ENCODE results near the gene PPP4R2. TPM values are rescaled to one million over a fixed set of nuclear protein-coding genes. Genes with fewer than 3 reads are reported as not detected.

PPP4R2 gene
- total and polyA plus RNA-seq, 2 of the 8 experiments (the other 6 are each of a cell fraction or from before 2014, with no cell fraction given): 11.5 to 89.9 TPM

DNA sequence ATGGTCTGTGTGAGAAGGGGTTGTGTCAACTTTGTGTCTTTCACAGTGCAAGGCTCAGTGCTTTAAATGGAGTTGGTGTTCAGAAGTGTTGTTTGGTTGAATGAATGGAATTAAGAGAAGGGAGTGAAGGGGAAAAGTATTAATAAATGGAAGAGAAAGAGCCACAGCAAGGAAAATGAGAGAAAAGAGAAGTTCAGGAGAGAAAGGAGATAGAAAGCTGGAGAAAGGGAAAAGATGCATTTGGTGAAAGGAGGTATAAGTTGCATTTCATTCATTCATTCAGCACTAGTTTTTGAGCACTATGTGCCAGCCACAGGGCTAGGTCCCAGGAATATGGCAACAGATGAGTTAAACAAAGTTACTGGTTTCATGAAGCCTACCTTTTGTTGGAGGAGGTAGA, 34.3 kb upstream of the PPP4R2 start:
- H2BK15ac ChIP-seq (ENCODE audit: low read length): no peak overlapping the region
- no peaks in the 10 kb centered on the region; a peak in 1 of 7 replicates for H3K4me1 ChIP-seq (replicated peaks in 1 of 4; ENCODE audit: control insufficient read depth in 3 of 4, insufficient read depth in 4 of 4, low read length in 3 of 4)
- no peak overlapping the region for H3K23ac ChIP-seq (ENCODE audit: insufficient read length)
- H3K18ac ChIP-seq (ENCODE audit: extremely low read depth, low read length): no peak overlapping the region
- no peak overlapping the region for H2BK12ac ChIP-seq (ENCODE audit: low read depth, low read length)
- no peak for FAIRE-seq
- no peaks in the 10 kb centered on the region for H3K36me3 ChIP-seq (ENCODE audit: control insufficient read depth in 2 of 4, insufficient read depth in 4 of 4, low read length in 3 of 4)
- no peak overlapping the region for H2AFZ ChIP-seq (ENCODE audit: low read length)
- H3K79me1 ChIP-seq (ENCODE audit: low read depth, low read length): no peaks in the 10 kb centered on the region
- H3K9me3 ChIP-seq (ENCODE audit: insufficient read depth in 2 of 2, low read depth in 1 of 2, low read length in 1 of 2): no peaks in the 10 kb centered on the region
- no peak overlapping the region for H2AK5ac ChIP-seq (ENCODE audit: low read depth, low read length)
- DNase-seq (ENCODE audit: low read depth in 1 of 2, low spot score in 2 of 2): no peak
- no peaks in the 10 kb centered on the region for H3K27me3 ChIP-seq (replicated peaks in 1 of 4; ENCODE audit: control insufficient read depth in 3 of 4, extremely low read depth in 1 of 4, insufficient read depth in 3 of 4, low read length in 3 of 4)
- no peak overlapping the region for H2BK120ac ChIP-seq (replicated peaks; ENCODE audit: low read depth, low read length)
- no peak overlapping the region for H3K9ac ChIP-seq (replicated peaks in 1 of 4; ENCODE audit: extremely low read depth in 1 of 4, low read depth in 3 of 4, low read length in 3 of 4)
- no peak overlapping the region for H3K27ac ChIP-seq (ENCODE audit: low read depth, low read length)
- H3K14ac ChIP-seq (ENCODE audit: insufficient read length): no peak overlapping the region
- no peaks in the 10 kb centered on the region for H4K20me1 ChIP-seq (replicated peaks in 1 of 2; ENCODE audit: control insufficient read depth in 1 of 2, insufficient read depth in 2 of 2, low read length in 2 of 2)
- no peak overlapping the region for H2BK20ac ChIP-seq (ENCODE audit: low read length)
- CTCF ChIA-PET (ENCODE audit: partially characterized antibody): no interaction called here
- H3K23me2 ChIP-seq (ENCODE audit: low read depth, low read length): no peaks in the 10 kb centered on the region; the same call in 1 of the 2 replicates
- no peak overlapping the region for H4K5ac ChIP-seq (ENCODE audit: insufficient read length, low read depth, low read length)
- no peak overlapping the region for H4K8ac ChIP-seq (ENCODE audit: extremely low read depth, insufficient read depth, low read length)
- no peak overlapping the region for H2BK5ac ChIP-seq (ENCODE audit: low read depth, low read length)
- POLR2A ChIA-PET (ENCODE audit: partially characterized antibody): interaction anchor here (0.7 kb wide), 1 partner anchor 75 kb away, joined by 3 read pairs; no protein-coding TSS in a partner anchor
- no peaks in the 10 kb centered on the region for H3K79me2 ChIP-seq (ENCODE audit: control insufficient read depth in 1 of 2, insufficient read depth in 2 of 2, low read length in 2 of 2)
- no peak overlapping the region for H3K56ac ChIP-seq (replicated peaks; ENCODE audit: insufficient read length, low read depth, low read length)
- H3K4me2 ChIP-seq (ENCODE audit: insufficient read depth in 1 of 2, low read depth in 2 of 2, low read length in 2 of 2): no peak overlapping the region
- no peak overlapping the region for H3K4me3 ChIP-seq (ENCODE audit: extremely low read depth in 1 of 4, insufficient read depth in 2 of 4, low read depth in 3 of 4, low read length in 4 of 4)
- H3K4ac ChIP-seq (replicated peaks; ENCODE audit: insufficient read length, low read depth, low read length): no peak overlapping the region
- H4K91ac ChIP-seq (replicated peaks; ENCODE audit: insufficient read length, low read length): no peak overlapping the region
- TF ChIP-seq SP2 (IDR thresholded peaks at IDR 0.05; ENCODE audit: low read length) (no peak), HDAC2 (IDR thresholded peaks at IDR 0.05; ENCODE audit: borderline replicate concordance in 1 of 2, low read depth in 2 of 2, low read length in 2 of 2) (no peak), YY1 (IDR thresholded peaks at IDR 0.05; ENCODE audit: low read depth, low read length) (no peak), SRF (IDR thresholded peaks at IDR 0.05; ENCODE audit: low read depth, low read length) (no peak), NANOG (IDR thresholded peaks at IDR 0.05; ENCODE audit: insufficient read depth, low read depth, low read length, poor library complexity, severe bottlenecking) (no peak), SIN3A (conservative IDR thresholded peaks at IDR 0.05 in 1 of 2, IDR thresholded peaks at IDR 0.05 in 1 of 2; ENCODE audit: low read depth in 1 of 2, low read length in 2 of 2) (no peak), TEAD4 (IDR thresholded peaks at IDR 0.05; ENCODE audit: low read depth, low read length) (no peak), BCL11A (IDR thresholded peaks at IDR 0.05; ENCODE audit: low read depth in 2 of 2, low read length in 2 of 2) (no peak), CHD2 (IDR thresholded peaks at IDR 0.05; ENCODE audit: low read length) (no peak), SIRT6 (IDR thresholded peaks at IDR 0.05; ENCODE audit: low read length) (no peak), ASH2L (IDR thresholded peaks at IDR 0.05; ENCODE audit: low read length) (no peak), TBP (IDR thresholded peaks at IDR 0.05; ENCODE audit: low read depth, low read length) (no peak)
- TF ChIP-seq, protein P1, sequence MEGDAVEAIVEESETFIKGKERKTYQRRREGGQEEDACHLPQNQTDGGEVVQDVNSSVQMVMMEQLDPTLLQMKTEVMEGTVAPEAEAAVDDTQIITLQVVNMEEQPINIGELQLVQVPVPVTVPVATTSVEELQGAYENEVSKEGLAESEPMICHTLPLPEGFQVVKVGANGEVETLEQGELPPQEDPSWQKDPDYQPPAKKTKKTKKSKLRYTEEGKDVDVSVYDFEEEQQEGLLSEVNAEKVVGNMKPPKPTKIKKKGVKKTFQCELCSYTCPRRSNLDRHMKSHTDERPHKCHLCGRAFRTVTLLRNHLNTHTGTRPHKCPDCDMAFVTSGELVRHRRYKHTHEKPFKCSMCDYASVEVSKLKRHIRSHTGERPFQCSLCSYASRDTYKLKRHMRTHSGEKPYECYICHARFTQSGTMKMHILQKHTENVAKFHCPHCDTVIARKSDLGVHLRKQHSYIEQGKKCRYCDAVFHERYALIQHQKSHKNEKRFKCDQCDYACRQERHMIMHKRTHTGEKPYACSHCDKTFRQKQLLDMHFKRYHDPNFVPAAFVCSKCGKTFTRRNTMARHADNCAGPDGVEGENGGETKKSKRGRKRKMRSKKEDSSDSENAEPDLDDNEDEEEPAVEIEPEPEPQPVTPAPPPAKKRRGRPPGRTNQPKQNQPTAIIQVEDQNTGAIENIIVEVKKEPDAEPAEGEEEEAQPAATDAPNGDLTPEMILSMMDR (IDR thresholded peaks at IDR 0.05; ENCODE audit: control extremely low read depth in 1 of 3, insufficient read depth in 1 of 3, low read depth in 1 of 3, low read length in 3 of 3): no peak

Measured in H1 (cell line).